K562 (cell line): ENCODE measurements around the gene NIM1K. TPM values are rescaled to one million over a fixed set of nuclear protein-coding genes. Genes with fewer than 3 reads are reported as not detected.
A peak's percentile ranks its signal among the peaks of the same experiment; 100 is the strongest.

Source experiments
- ATAC-seq: fragments of 200-7000 bp; cut with Tn5 transposase; 3 replicates; pipeline ENCODE4 v1.9.1; 2020; ENCODE audit warnings: moderate library complexity
- BruUV-seq: library from RNA; stranded (reverse); fragments of 400-500 nt; replicated peaks from 2 replicates; lab custom pipeline; 2021; lab: Mats Ljungman, UMichigan
- CTCF ChIA-PET: fragments of 300-600 bp; formaldehyde crosslinking; extraction: SDS; loops from one replicate; lab custom pipeline; 2021; ENCODE audit warnings: low intra/inter-chr PET ratio; lab: Yijun Ruan, JAX
- POLR2A ChIA-PET: fragments of 300-600, 350-650 bp; sonication (Branson Sonifier 250); formaldehyde crosslinking; extraction: SDS; loops from one replicate; lab custom pipeline; 2021; ENCODE audit warnings: antibody characterized with exemption, inconsistent platforms; lab: Yijun Ruan, JAX
- DNase-seq, 4 experiments: peaks; one replicate each; pipeline versions ENCODE4 v3.0.0 to v3.0.0-alpha.2; 2011 to 2018; ENCODE audit warnings: low spot score in 3 of 4, mixed read lengths in 3 of 4; ENCODE audit errors: extremely low read depth in 1 of 4
- FAIRE-seq: peaks from 2 replicates; lab custom pipeline; 2011; peaks lifted over from hg19 to GRCh38; lab: Jason Lieb, UNC
- H2AFZ ChIP-seq: 2 replicates; pipeline ENCODE4 v1.6.0; 2011; ENCODE audit warnings: low read depth, low read length, control low read depth, inconsistent platforms
- H3K27ac ChIP-seq: fragments of 200-600 bp; 3 replicates; pipeline ENCODE4 v1.8.0; 2011; ENCODE audit warnings: low read depth, mild to moderate bottlenecking, control low read depth, inconsistent platforms, low read length, moderate library complexity, mixed read lengths; ENCODE audit errors: extremely low read depth
- H3K27me3 ChIP-seq, 2 experiments: fragments of 300-600 bp in 1 of 2; 2 replicates in 1 of 2; 3 replicates in 1 of 2; pipeline versions ENCODE4 v1.6.0 to v1.8.0; 2011; ENCODE audit warnings: inconsistent platforms in 2 of 2, low read length in 2 of 2, mild to moderate bottlenecking in 1 of 2, mixed read lengths in 1 of 2, moderate library complexity in 1 of 2; ENCODE audit not compliant: control insufficient read depth in 2 of 2, insufficient read depth in 2 of 2
- H3K36me3 ChIP-seq: fragments of 300-600 bp; 3 replicates; pipeline ENCODE4 v1.8.0; 2011; ENCODE audit warnings: mild to moderate bottlenecking, low read length, inconsistent platforms; ENCODE audit not compliant: control insufficient read depth, insufficient read depth
- H3K4me1 ChIP-seq, 2 experiments: fragments of 200-600 bp in 1 of 2; replicated peaks in 1 of 2; 2 replicates in 1 of 2; 3 replicates in 1 of 2; pipeline versions ENCODE4 v1.5.1 to v1.8.0; 2011; ENCODE audit warnings: inconsistent platforms in 2 of 2, low read length in 2 of 2, mild to moderate bottlenecking in 1 of 2, mixed read lengths in 1 of 2, moderate library complexity in 1 of 2; ENCODE audit not compliant: control insufficient read depth in 2 of 2, insufficient read depth in 2 of 2
- H3K4me2 ChIP-seq: 2 replicates; pipeline ENCODE4 v1.6.1; 2011; ENCODE audit warnings: low read length, control low read depth, inconsistent platforms, mixed read lengths; ENCODE audit not compliant: insufficient read depth
- H3K4me3 ChIP-seq: fragments of 200-600 bp; sonication (generic), shearing (Covaris generic); 2 replicates; pipeline ENCODE4 v1.5.1; 2016; ENCODE audit warnings: control low read depth, inconsistent platforms
- H3K79me2 ChIP-seq: fragments of 200-600 bp; 3 replicates; pipeline ENCODE4 v1.8.0; 2011; ENCODE audit warnings: low read length, inconsistent platforms; ENCODE audit not compliant: control insufficient read depth, insufficient read depth
- H3K9ac ChIP-seq, 2 experiments: 2 replicates each; pipeline versions ENCODE4 v1.6.0 to v1.6.1; 2011; ENCODE audit warnings: low read depth in 2 of 2, low read length in 2 of 2, control low read depth in 1 of 2, inconsistent platforms in 1 of 2, mild to moderate bottlenecking in 1 of 2, mixed read lengths in 1 of 2; ENCODE audit not compliant: insufficient read depth in 1 of 2
- H3K9me1 ChIP-seq: one replicate; pipeline ENCODE4 v1.6.0; 2011; ENCODE audit warnings: inconsistent platforms, mild to moderate bottlenecking, low read length, moderate library complexity; ENCODE audit not compliant: control insufficient read depth, insufficient read depth
- H3K9me3 ChIP-seq: replicated peaks from 2 replicates; pipeline ENCODE4 v1.5.1; 2011; ENCODE audit warnings: low read depth, low read length, inconsistent platforms; ENCODE audit not compliant: control insufficient read depth, insufficient read depth
- H4K20me1 ChIP-seq: replicated peaks from 2 replicates; pipeline ENCODE4 v1.6.1; 2011; ENCODE audit warnings: low read length, inconsistent platforms, mixed read lengths; ENCODE audit not compliant: control insufficient read depth, insufficient read depth
- C11orf30 ChIP-seq: fragments of 450-650 bp; IDR thresholded peaks from 2 replicates; pipeline ENCODE4 v1.6.1; 2016; ENCODE audit warnings: low read depth, mild to moderate bottlenecking
- E2F1 ChIP-seq: sonication (generic); formaldehyde crosslinking; IDR thresholded peaks from 2 replicates; pipeline ENCODE4 v1.8.1; 2023; ENCODE audit warnings: mild to moderate bottlenecking, missing genetic modification reagents, moderate library complexity
- ETV6 ChIP-seq, 3 experiments: fragments of 150-350 bp in 1 of 3; sonication (generic) in 1 of 3; formaldehyde crosslinking in 1 of 3; IDR thresholded peaks; 2 replicates each; pipeline versions ENCODE4 v1.6.1 to v1.8.0; 2014 to 2022; ENCODE audit warnings: borderline replicate concordance in 2 of 3, low read depth in 2 of 3, antibody characterized with exemption in 1 of 3, low read length in 1 of 3, mild to moderate bottlenecking in 1 of 3, missing genetic modification reagents in 1 of 3
- HIVEP1 ChIP-seq: fragments of 250-450 bp; sonication (Bioruptor Pico); IDR thresholded peaks from 2 replicates; pipeline ENCODE4 v1.4.0; 2020; ENCODE audit warnings: mild to moderate bottlenecking
- ILK ChIP-seq: fragments of 450-650 bp; IDR thresholded peaks from 2 replicates; pipeline ENCODE4 v1.6.1; 2016; ENCODE audit warnings: missing genetic modification characterization, low read depth, mild to moderate bottlenecking, missing compliant biosample characterization, moderate library complexity, borderline replicate concordance
- LARP7 ChIP-seq: fragments of 450-650 bp; IDR thresholded peaks from 2 replicates; pipeline ENCODE4 v1.6.1; 2016
- LCOR ChIP-seq: sonication (generic); formaldehyde crosslinking; IDR thresholded peaks from 2 replicates; pipeline ENCODE4 v1.8.0; 2022; ENCODE audit warnings: mild to moderate bottlenecking, missing genetic modification reagents
- MYBL2 ChIP-seq, 2 experiments: fragments of 450-650 bp in 1 of 2; sonication (generic) in 1 of 2; formaldehyde crosslinking in 1 of 2; IDR thresholded peaks; 2 replicates each; pipeline versions ENCODE4 v1.6.1 to v1.8.1; 2017 to 2022; ENCODE audit warnings: borderline replicate concordance in 1 of 2, inconsistent platforms in 1 of 2, low read depth in 1 of 2, mild to moderate bottlenecking in 1 of 2, missing genetic modification reagents in 1 of 2, moderate library complexity in 1 of 2
- NCOA4 ChIP-seq: fragments of 450-650 bp; IDR thresholded peaks from 2 replicates; pipeline ENCODE4 v1.6.1; 2018; ENCODE audit warnings: mild to moderate bottlenecking; ENCODE audit not compliant: partially characterized antibody
- PBX2 ChIP-seq, 2 experiments: IDR thresholded peaks in 1 of 2; conservative IDR thresholded peaks in 1 of 2; 2 replicates each; pipeline ENCODE4 v1.6.1; 2016; ENCODE audit warnings: low read depth in 2 of 2, mild to moderate bottlenecking in 1 of 2, missing compliant biosample characterization in 1 of 2, missing genetic modification characterization in 1 of 2, moderate library complexity in 1 of 2
- RBM17 ChIP-seq: fragments of 200-400 bp; formaldehyde crosslinking; IDR thresholded peaks from 2 replicates; pipeline ENCODE4 v1.6.1; 2017; ENCODE audit warnings: low read depth, mild to moderate bottlenecking, low read length, borderline replicate concordance
- RFX1 ChIP-seq: fragments of 450-650 bp; IDR thresholded peaks from 2 replicates; pipeline ENCODE4 v1.6.1; 2016; ENCODE audit warnings: mild to moderate bottlenecking, moderate library complexity
- RNF2 ChIP-seq: sonication (generic); IDR thresholded peaks from 2 replicates; pipeline ENCODE4 v1.6.1; 2016
- ZNF76 ChIP-seq: fragments of 250-450 bp; sonication (Bioruptor Pico); IDR thresholded peaks from 2 replicates; pipeline ENCODE4 v1.4.0; 2020; ENCODE audit warnings: mild to moderate bottlenecking, moderate library complexity, borderline replicate concordance
- WGBS: fragments of 100-300 bp; shearing (Covaris generic); methylation state at CpG from one replicate; pipeline ENCODE4 v1.1.6; 2016; ENCODE audit warnings: low coverage, mixed read lengths; ENCODE audit not compliant: insufficient coverage; ENCODE audit errors: missing lambda C conversion rate; 5-methylcytosine and 5-hydroxymethylcytosine counted together
- in situ Hi-C: fragments of 300-500 bp; cut with MboI; formaldehyde crosslinking; loops from 4 replicates; pipeline ENCODE4 v1.15.0; 2018; ENCODE audit warnings: inconsistent platforms, mixed read lengths
- intact Hi-C: fragments of 100-400 bp; cut with micrococcal nuclease; formaldehyde crosslinking; loops from 2 replicates; pipeline ENCODE4 v1.14.2; 2022
- polyA plus RNA-seq, 8 experiments: library from polyadenylated mRNA; depleted of rRNA in 4 of 8; stranded (reverse) in 5 of 8; unstranded in 3 of 8; fragments of >200 nt; fragmentation: Nextera tagmentation in 2 of 8; fragmentation: Illumina TruSeq in 1 of 8; extraction: Ambion mirVana in 2 of 8; extraction: Trizol in 1 of 8; gene quantifications; 2 replicates each; pipeline versions ENCODE4 v1.2.1 to v1.2.3, GENCODE V29; 2011 to 2014; ENCODE audit warnings: inconsistent platforms in 1 of 8, missing spikeins in 1 of 8
- total RNA-seq, 7 experiments: library from RNA; depleted of rRNA in 6 of 7; stranded (reverse); fragments of >200 nt in 6 of 7; fragmentation: Illumina TruSeq in 2 of 7; extraction: Trizol in 2 of 7; gene quantifications; 2 replicates each; pipeline versions ENCODE4 v1.2.1 to v1.2.3, GENCODE V29; 2011 to 2021; ENCODE audit warnings: low replicate concordance in 1 of 7

Gene NIM1K
- total and polyA plus RNA-seq, 9 of the 15 experiments (the other 6 are each of a cell fraction or from before 2014, with no cell fraction given) = 0.03 to 0.34 (median 0.08) TPM; not detected in 3

- Histone ChIP-seq H3K27ac (no peak overlapping the region), H3K9me3 (no peaks in the 10 kb centered on the region), H3K79me2 (no peaks in the 10 kb centered on the region), H3K36me3 (no peaks in the 10 kb centered on the region), H3K9me1 (no peaks in the 10 kb centered on the region), H3K4me2 (no peak overlapping the region), H4K20me1 (no peaks in the 10 kb centered on the region), H3K27me3 (peaks cover 6 to 26% of the 10 kb centered on the region in 2 experiments; a peak in 4 of 5 replicates), H2AFZ (peak overlapping the region; percentile 47), H3K4me1 (no peaks in the 10 kb centered on the region; a peak in 1 of 5 replicates), H3K4me3 (no peak overlapping the region), H3K9ac (0 out of 4 replicates have a peak overlapping the region, but pooled peaks of 1 of the 2 experiments have one; percentile 8)
- 13% methylated on average over 11 of the region's 11 CpGs for WGBS
- DNase-seq (no peak), FAIRE-seq (peak; percentile 29), ATAC-seq (peak; percentile 50)
- ChIA-PET POLR2A (interaction anchor here (1.2 kb wide), 1 partner anchor 25 kb away, joined by 3 read pairs; no protein-coding TSS in a partner anchor), CTCF (no interaction called here)
- BruUV-seq = no TSS peak
- intact Hi-C loops (no loop called here), in situ Hi-C loops (no loop called here)
- no peak for TF ChIP-seq LCOR (CRISPR knock-in tag)
- no peak for TF ChIP-seq RFX1
- TF ChIP-seq HIVEP1 (CRISPR knock-in tag) = no peak
- no peak for TF ChIP-seq RBM17
- TF ChIP-seq ZNF76 (CRISPR knock-in tag) = no peak
- TF ChIP-seq RNF2 = no peak
- no peak for TF ChIP-seq NCOA4
- no peak for TF ChIP-seq PBX2 (CRISPR knock-in tag; IDR thresholded peaks at IDR 0.05; ENCODE audit: low read depth)
- TF ChIP-seq PBX2 (tag; conservative IDR thresholded peaks at IDR 0.05; ENCODE audit: low read depth) = no peak
- no peak for TF ChIP-seq C11orf30
- TF ChIP-seq E2F1 (CRISPR knock-in tag) = no peak
- TF ChIP-seq ETV6 (IDR thresholded peaks at IDR 0.05; ENCODE audit: borderline replicate concordance in 1 of 2, low read depth in 2 of 2, low read length in 1 of 2) = no peak
- no peak for TF ChIP-seq ETV6 (CRISPR knock-in tag; IDR thresholded peaks at IDR 0.05; ENCODE audit: borderline replicate concordance)
- no peak for TF ChIP-seq ILK (tag)
- TF ChIP-seq LARP7 = no peak
- TF ChIP-seq MYBL2 (IDR thresholded peaks at IDR 0.05; ENCODE audit: low read depth) = no peak
- TF ChIP-seq MYBL2 (CRISPR knock-in tag; IDR thresholded peaks at IDR 0.05; ENCODE audit: borderline replicate concordance) = no peak
Observed at GRCh38 chr5:43244823-43245565, 53.0 kb downstream of the NIM1K start.
